HepG2 (cell line): ENCODE measurements around the gene AHR. TPM values are rescaled to one million over a fixed set of nuclear protein-coding genes. Genes with fewer than 3 reads are reported as not detected.

Experiments
- AGO2 ChIP-seq: fragments of 200-400 bp; formaldehyde crosslinking; optimal IDR thresholded peaks from 2 replicates; pipeline ENCODE3; 2017; ENCODE audit warnings: mild to moderate bottlenecking, low read depth, low read length, moderate library complexity
- ATRX ChIP-seq: sonication (generic); formaldehyde crosslinking; IDR thresholded peaks from 2 replicates; pipeline ENCODE4 v1.4.0; 2020; ENCODE audit warnings: missing genetic modification reagents, borderline replicate concordance
- CBFB ChIP-seq: sonication (generic); formaldehyde crosslinking; IDR thresholded peaks from 2 replicates; pipeline ENCODE4 v1.4.0; 2020; ENCODE audit warnings: missing genetic modification reagents
- HIVEP1 ChIP-seq: sonication (generic); formaldehyde crosslinking; IDR thresholded peaks from 2 replicates; pipeline ENCODE4 v1.4.0; 2020; ENCODE audit warnings: mild to moderate bottlenecking, missing genetic modification reagents
- MED1 ChIP-seq: sonication (generic); formaldehyde crosslinking; IDR thresholded peaks from 2 replicates; pipeline ENCODE4 v1.4.0; 2020; ENCODE audit warnings: missing genetic modification reagents
- NCOA1 ChIP-seq: sonication (generic); formaldehyde crosslinking; IDR thresholded peaks from 2 replicates; pipeline ENCODE4 v1.9.0; 2021; ENCODE audit warnings: missing genetic modification reagents
- RBM22 ChIP-seq: fragments of 200-400 bp; formaldehyde crosslinking; optimal IDR thresholded peaks from 2 replicates; pipeline ENCODE3; 2017; ENCODE audit warnings: mild to moderate bottlenecking, low read length, moderate library complexity
- SMAD3 ChIP-seq: sonication (generic); formaldehyde crosslinking; IDR thresholded peaks from 2 replicates; pipeline ENCODE4 v1.4.0; 2020; ENCODE audit warnings: missing genetic modification reagents
- TAF1 ChIP-seq: sonication (generic); formaldehyde crosslinking; IDR thresholded peaks from 2 replicates; pipeline ENCODE4 v1.4.0; 2020; ENCODE audit warnings: missing genetic modification reagents
- TAF15 ChIP-seq: fragments of 200-400 bp; formaldehyde crosslinking; IDR thresholded peaks from one replicate; pipeline ENCODE4 v1.6.1; 2018; ENCODE audit warnings: mild to moderate bottlenecking, low read depth, low read length; ENCODE audit not compliant: poor library complexity, severe bottlenecking
- TFE3 ChIP-seq: IDR thresholded peaks from 2 replicates; pipeline ENCODE4 v1.6.1; 2016
- TOE1 ChIP-seq: sonication (generic); formaldehyde crosslinking; IDR thresholded peaks from 2 replicates; pipeline ENCODE4 v1.4.0; 2020; ENCODE audit warnings: mild to moderate bottlenecking, missing genetic modification reagents
- WIZ ChIP-seq: sonication (generic); formaldehyde crosslinking; IDR thresholded peaks from 2 replicates; pipeline ENCODE4 v1.5.1; 2020; ENCODE audit warnings: mild to moderate bottlenecking, missing genetic modification reagents
- XRCC5 ChIP-seq: fragments of 200-400 bp; formaldehyde crosslinking; optimal IDR thresholded peaks from 2 replicates; pipeline ENCODE3; 2017; ENCODE audit warnings: mild to moderate bottlenecking, low read length
- ZBTB7B ChIP-seq: sonication (generic); formaldehyde crosslinking; IDR thresholded peaks from 2 replicates; pipeline ENCODE4 v1.4.0; 2020; ENCODE audit warnings: missing genetic modification reagents
- ZFP82 ChIP-seq: sonication (generic); formaldehyde crosslinking; IDR thresholded peaks from 2 replicates; pipeline ENCODE4 v1.5.1; 2020; ENCODE audit warnings: mild to moderate bottlenecking, missing genetic modification reagents, borderline replicate concordance
- ZNF282 ChIP-seq: fragments of 450-650 bp; IDR thresholded peaks from 2 replicates; pipeline ENCODE4 v1.6.1; 2018; ENCODE audit not compliant: partially characterized antibody
- ZNF616 ChIP-seq: sonication (generic); formaldehyde crosslinking; IDR thresholded peaks from 2 replicates; pipeline ENCODE4 v1.5.0; 2020; ENCODE audit warnings: low read depth, mild to moderate bottlenecking, missing genetic modification reagents
- ZNF777 ChIP-seq: sonication (generic); formaldehyde crosslinking; IDR thresholded peaks from 2 replicates; pipeline ENCODE4 v1.4.0; 2020; ENCODE audit warnings: missing genetic modification reagents
- polyA plus RNA-seq, 8 experiments: library from polyadenylated mRNA; depleted of rRNA in 3 of 8; stranded (reverse) in 7 of 8; unstranded in 1 of 8; fragments of >200 nt; fragmentation: Illumina TruSeq in 4 of 8; extraction: Trizol in 4 of 8; gene quantifications; 2 replicates each; pipeline versions ENCODE4 v1.2.1 to v1.2.3, GENCODE V29; 2011 to 2016; ENCODE audit warnings: low read depth in 4 of 8, missing spikeins in 1 of 8, mixed read lengths in 1 of 8; ENCODE audit not compliant: insufficient read depth in 1 of 8
- total RNA-seq, 5 experiments: library from RNA; depleted of rRNA; stranded (reverse); fragments of >200 nt; fragmentation: Illumina TruSeq; extraction: Trizol; gene quantifications; 2 replicates each; pipeline ENCODE4 v1.2.3, GENCODE V29; 2016; ENCODE audit warnings: low read depth in 1 of 5
- TF ChIP-seq, protein P1 (sequence below): sonication (generic); formaldehyde crosslinking; IDR thresholded peaks from 2 replicates; pipeline ENCODE4 v1.8.0; 2022; ENCODE audit warnings: missing genetic modification reagents, mild to moderate bottlenecking, moderate library complexity, borderline replicate concordance
- TF ChIP-seq, protein P2 (sequence below): sonication (generic); formaldehyde crosslinking; IDR thresholded peaks from 2 replicates; pipeline ENCODE4; 2020; ENCODE audit warnings: missing genetic modification reagents, mild to moderate bottlenecking, borderline replicate concordance
- TF ChIP-seq, protein P3 (sequence below): sonication (generic); formaldehyde crosslinking; conservative IDR thresholded peaks from 2 replicates; pipeline ENCODE4 v1.8.0; 2022; ENCODE audit warnings: mild to moderate bottlenecking, moderate library complexity, missing genetic modification reagents

The AHR gene
- total and polyA plus RNA-seq, 2 of the 13 experiments (the other 11 are each of a cell fraction or from before 2014, with no cell fraction given), result 9.0 to 31.3 TPM

- TF ChIP-seq ZNF777 (CRISPR knock-in tag), result no peak
- TF ChIP-seq TAF15, result no peak
- TF ChIP-seq ZNF282, result no peak
- TF ChIP-seq HIVEP1 (CRISPR knock-in tag), result no peak
- 0 out of 2 replicates have a peak, but pooled peaks have one; percentile 47 for TF ChIP-seq SMAD3 (CRISPR knock-in tag)
- TF ChIP-seq ATRX (CRISPR knock-in tag), result no peak
- TF ChIP-seq TAF1 (CRISPR knock-in tag), result peak; percentile 93
- TF ChIP-seq NCOA1 (CRISPR knock-in tag), result no peak
- peak; percentile 54; the same call in 1 of the 2 replicates for TF ChIP-seq MED1
- no peak for TF ChIP-seq ZBTB7B
- TF ChIP-seq CBFB (CRISPR knock-in tag), result no peak; the same call in none of the 2 replicates
- TF ChIP-seq, protein P1, sequence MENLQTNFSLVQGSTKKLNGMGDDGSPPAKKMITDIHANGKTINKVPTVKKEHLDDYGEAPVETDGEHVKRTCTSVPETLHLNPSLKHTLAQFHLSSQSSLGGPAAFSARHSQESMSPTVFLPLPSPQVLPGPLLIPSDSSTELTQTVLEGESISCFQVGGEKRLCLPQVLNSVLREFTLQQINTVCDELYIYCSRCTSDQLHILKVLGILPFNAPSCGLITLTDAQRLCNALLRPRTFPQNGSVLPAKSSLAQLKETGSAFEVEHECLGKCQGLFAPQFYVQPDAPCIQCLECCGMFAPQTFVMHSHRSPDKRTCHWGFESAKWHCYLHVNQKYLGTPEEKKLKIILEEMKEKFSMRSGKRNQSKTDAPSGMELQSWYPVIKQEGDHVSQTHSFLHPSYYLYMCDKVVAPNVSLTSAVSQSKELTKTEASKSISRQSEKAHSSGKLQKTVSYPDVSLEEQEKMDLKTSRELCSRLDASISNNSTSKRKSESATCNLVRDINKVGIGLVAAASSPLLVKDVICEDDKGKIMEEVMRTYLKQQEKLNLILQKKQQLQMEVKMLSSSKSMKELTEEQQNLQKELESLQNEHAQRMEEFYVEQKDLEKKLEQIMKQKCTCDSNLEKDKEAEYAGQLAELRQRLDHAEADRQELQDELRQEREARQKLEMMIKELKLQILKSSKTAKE (CRISPR knock-in tag), result no peak
- 0 out of 2 replicates have a peak, but pooled peaks have one; percentile 41 for TF ChIP-seq TOE1 (CRISPR knock-in tag)
- TF ChIP-seq AGO2, result no peak
- TF ChIP-seq ZFP82 (CRISPR knock-in tag), result no peak
- no peak for TF ChIP-seq XRCC5
- TF ChIP-seq ZNF616 (CRISPR knock-in tag), result no peak
- TF ChIP-seq RBM22, result peak; percentile 43
- TF ChIP-seq, protein P2, sequence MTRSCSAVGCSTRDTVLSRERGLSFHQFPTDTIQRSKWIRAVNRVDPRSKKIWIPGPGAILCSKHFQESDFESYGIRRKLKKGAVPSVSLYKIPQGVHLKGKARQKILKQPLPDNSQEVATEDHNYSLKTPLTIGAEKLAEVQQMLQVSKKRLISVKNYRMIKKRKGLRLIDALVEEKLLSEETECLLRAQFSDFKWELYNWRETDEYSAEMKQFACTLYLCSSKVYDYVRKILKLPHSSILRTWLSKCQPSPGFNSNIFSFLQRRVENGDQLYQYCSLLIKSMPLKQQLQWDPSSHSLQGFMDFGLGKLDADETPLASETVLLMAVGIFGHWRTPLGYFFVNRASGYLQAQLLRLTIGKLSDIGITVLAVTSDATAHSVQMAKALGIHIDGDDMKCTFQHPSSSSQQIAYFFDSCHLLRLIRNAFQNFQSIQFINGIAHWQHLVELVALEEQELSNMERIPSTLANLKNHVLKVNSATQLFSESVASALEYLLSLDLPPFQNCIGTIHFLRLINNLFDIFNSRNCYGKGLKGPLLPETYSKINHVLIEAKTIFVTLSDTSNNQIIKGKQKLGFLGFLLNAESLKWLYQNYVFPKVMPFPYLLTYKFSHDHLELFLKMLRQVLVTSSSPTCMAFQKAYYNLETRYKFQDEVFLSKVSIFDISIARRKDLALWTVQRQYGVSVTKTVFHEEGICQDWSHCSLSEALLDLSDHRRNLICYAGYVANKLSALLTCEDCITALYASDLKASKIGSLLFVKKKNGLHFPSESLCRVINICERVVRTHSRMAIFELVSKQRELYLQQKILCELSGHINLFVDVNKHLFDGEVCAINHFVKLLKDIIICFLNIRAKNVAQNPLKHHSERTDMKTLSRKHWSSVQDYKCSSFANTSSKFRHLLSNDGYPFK, result peak; percentile 95
- TF ChIP-seq WIZ (CRISPR knock-in tag), result peak; percentile 94
- TF ChIP-seq, protein P3, sequence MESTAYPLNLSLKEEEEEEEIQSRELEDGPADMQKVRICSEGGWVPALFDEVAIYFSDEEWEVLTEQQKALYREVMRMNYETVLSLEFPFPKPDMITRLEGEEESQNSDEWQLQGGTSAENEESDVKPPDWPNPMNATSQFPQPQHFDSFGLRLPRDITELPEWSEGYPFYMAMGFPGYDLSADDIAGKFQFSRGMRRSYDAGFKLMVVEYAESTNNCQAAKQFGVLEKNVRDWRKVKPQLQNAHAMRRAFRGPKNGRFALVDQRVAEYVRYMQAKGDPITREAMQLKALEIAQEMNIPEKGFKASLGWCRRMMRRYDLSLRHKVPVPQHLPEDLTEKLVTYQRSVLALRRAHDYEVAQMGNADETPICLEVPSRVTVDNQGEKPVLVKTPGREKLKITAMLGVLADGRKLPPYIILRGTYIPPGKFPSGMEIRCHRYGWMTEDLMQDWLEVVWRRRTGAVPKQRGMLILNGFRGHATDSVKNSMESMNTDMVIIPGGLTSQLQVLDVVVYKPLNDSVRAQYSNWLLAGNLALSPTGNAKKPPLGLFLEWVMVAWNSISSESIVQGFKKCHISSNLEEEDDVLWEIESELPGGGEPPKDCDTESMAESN (CRISPR knock-in tag), result no peak; the same call in 1 of the 2 replicates
- no peak for TF ChIP-seq TFE3 (CRISPR knock-in tag)
Observed at GRCh38 chr7:17298102-17298839, at the start of gene AHR (continued).
